GM23248 (cell line): ENCODE data around the gene PLAAT3. TPM values are rescaled to one million over a fixed set of nuclear protein-coding genes. Genes with fewer than 3 reads are reported as not detected.
"Not testable (repeated sequence)": the region's sequence is repeated elsewhere in the genome, so short reads cannot be mapped to it uniquely, and the experiment has no call there.

Source experiments
- DNase-seq: peaks from one replicate; pipeline ENCODE4 v3.0.0-alpha.2; 2015
- H2AFZ ChIP-seq: fragments of 200-600 bp; sonication (generic); 2 replicates; pipeline ENCODE4 v1.6.1; 2016; ENCODE audit warnings: antibody characterized with exemption
- H3F3A ChIP-seq: fragments of 200-600 bp; sonication (generic); 2 replicates; pipeline ENCODE4 v1.6.1; 2016; ENCODE audit warnings: mild to moderate bottlenecking, antibody characterized with exemption, mixed run types; ENCODE audit not compliant: insufficient read depth
- H3K27ac ChIP-seq: fragments of 200-600 bp; sonication (generic); 2 replicates; pipeline ENCODE4 v1.5.1; 2016; ENCODE audit warnings: mild to moderate bottlenecking
- H3K27me3 ChIP-seq: fragments of 200-600 bp; sonication (generic); replicated peaks from 2 replicates; pipeline ENCODE4 v1.6.1; 2016; ENCODE audit warnings: mild to moderate bottlenecking; ENCODE audit not compliant: insufficient read depth
- H3K36me3 ChIP-seq: fragments of 200-600 bp; sonication (generic); 2 replicates; pipeline ENCODE4 v1.6.1; 2016; ENCODE audit warnings: low read depth, mild to moderate bottlenecking
- H3K4me1 ChIP-seq: fragments of 200-600 bp; sonication (generic); 2 replicates; pipeline ENCODE4 v1.6.1; 2016; ENCODE audit warnings: mild to moderate bottlenecking; ENCODE audit not compliant: insufficient read depth
- H3K4me2 ChIP-seq: fragments of 200-600 bp; sonication (generic); one replicate; pipeline ENCODE4 v1.6.1; 2016; ENCODE audit warnings: mild to moderate bottlenecking; ENCODE audit not compliant: unreplicated experiment
- H3K4me3 ChIP-seq: fragments of 200-600 bp; sonication (generic); 2 replicates; pipeline ENCODE4 v1.5.1; 2016; ENCODE audit warnings: mild to moderate bottlenecking
- H3K79me2 ChIP-seq: fragments of 200-600 bp; sonication (generic); 2 replicates; pipeline ENCODE4 v1.6.1; 2016; ENCODE audit warnings: mild to moderate bottlenecking; ENCODE audit not compliant: insufficient read depth
- H3K9ac ChIP-seq: fragments of 200-600 bp; sonication (generic); 2 replicates; pipeline ENCODE4 v1.6.1; 2016; ENCODE audit warnings: mild to moderate bottlenecking
- H3K9me2 ChIP-seq: fragments of 200-600 bp; sonication (generic); 2 replicates; pipeline ENCODE4 v1.6.1; 2016; ENCODE audit warnings: mixed run types, mild to moderate bottlenecking, moderate library complexity; ENCODE audit not compliant: insufficient read depth
- H3K9me3 ChIP-seq: fragments of 200-600 bp; sonication (generic); one replicate; pipeline ENCODE4 v1.6.1; 2017; ENCODE audit warnings: low read depth
- H4K20me1 ChIP-seq: fragments of 200-600 bp; sonication (generic); 2 replicates; pipeline ENCODE4 v1.6.0; 2016; ENCODE audit not compliant: insufficient read depth
- EZH2 ChIP-seq: fragments of 200-600 bp; sonication (generic); IDR thresholded peaks from 2 replicates; pipeline ENCODE4 v1.6.1; 2018; ENCODE audit warnings: antibody characterized with exemption, mild to moderate bottlenecking; ENCODE audit not compliant: insufficient read depth, poor library complexity, severe bottlenecking
- EZH2phosphoT487 ChIP-seq: fragments of 200-600 bp; sonication (generic); IDR thresholded peaks from 2 replicates; pipeline ENCODE4 v1.6.1; 2018; ENCODE audit warnings: antibody characterized with exemption, moderate library complexity, mild to moderate bottlenecking, low read depth; ENCODE audit not compliant: insufficient read depth
- WGBS, 2 experiments: methylation state at CpG; one replicate each; pipeline ENCODE4 v1.1.6; 2015 to 2017; ENCODE audit warnings: low lambda C conversion rate in 2 of 2, low coverage in 1 of 2; ENCODE audit errors: missing lambda C conversion rate in 2 of 2; 5-methylcytosine and 5-hydroxymethylcytosine counted together
- in situ Hi-C: fragments of 300-500 bp; cut with MboI; formaldehyde crosslinking; loops from 2 replicates; pipeline ENCODE4 v1.15.0; 2020
- polyA plus RNA-seq: library from polyadenylated mRNA; unstranded; fragments of >200 nt; fragmentation: Nextera tagmentation; extraction: Ambion mirVana; gene quantifications from 2 replicates; pipeline ENCODE4 v1.2.1, GENCODE V29; 2016
- total RNA-seq: library from RNA; depleted of rRNA; stranded (reverse); fragments of >200 nt; shearing (Covaris generic); gene quantifications from 2 replicates; pipeline ENCODE4 v1.2.3, GENCODE V29; 2014

PLAAT3 gene
- total and polyA plus RNA-seq, 2 experiments from 2014 or later = 4.3 to 4.9 TPM

- no peak for DNase-seq
- H3K9ac ChIP-seq = no peak overlapping the region
- no peaks in the 10 kb centered on the region for H3K9me3 ChIP-seq
- no peaks in the 10 kb centered on the region for H3K9me2 ChIP-seq
- WGBS, 2 experiments = 64 to 74% methylated on average over 23 to 27 of the region's 27 CpGs
- in situ Hi-C loops = no loop called here
- no peak for TF ChIP-seq EZH2phosphoT487
- TF ChIP-seq EZH2 = no peak
- no peaks in the 10 kb centered on the region for H4K20me1 ChIP-seq
- H3K27me3 ChIP-seq = 0 out of 2 replicates have a peak, but pooled peaks cover 6% of the 10 kb centered on the region
- no peaks in the 10 kb centered on the region for H3K79me2 ChIP-seq
- no peaks in the 10 kb centered on the region for H3F3A ChIP-seq
- no peak overlapping the region for H2AFZ ChIP-seq
- H3K27ac ChIP-seq = no peak overlapping the region
- no peak overlapping the region for H3K4me2 ChIP-seq
- no peaks in the 10 kb centered on the region for H3K36me3 ChIP-seq
- no peaks in the 10 kb centered on the region for H3K4me1 ChIP-seq
- no peak overlapping the region for H3K4me3 ChIP-seq
Observed at GRCh38 chr11:63551091-63551888, 62.9 kb downstream of the PLAAT3 start.

- H3K27ac ChIP-seq, H3K36me3 ChIP-seq, H3K9me3 ChIP-seq, H3K27me3 ChIP-seq, H3K79me2 ChIP-seq, H3K9ac ChIP-seq, H2AFZ ChIP-seq, H3K9me2 ChIP-seq, H3K4me3 ChIP-seq, DNase-seq, H4K20me1 ChIP-seq, H3F3A ChIP-seq, H3K4me2 ChIP-seq, H3K4me1 ChIP-seq, in situ Hi-C loops: not testable (repeated sequence)
- 73 to 78% methylated on average over 16 to 31 of the region's 31 CpGs for WGBS, 2 experiments
Observed at GRCh38 chr11:63550156-63550700, 64.0 kb downstream of the PLAAT3 start.

GRCh38 chr11:63549411-63549810 is 64.8 kb downstream of the PLAAT3 start:
- H3K9me2 ChIP-seq = no peaks in the 10 kb centered on the region
- no peaks in the 10 kb centered on the region for H3K9me3 ChIP-seq
- H3K27me3 ChIP-seq = 0 out of 2 replicates have a peak, but pooled peaks cover 6% of the 10 kb centered on the region
- H3K79me2 ChIP-seq = no peaks in the 10 kb centered on the region
- H3K36me3 ChIP-seq = no peaks in the 10 kb centered on the region
- no peak for DNase-seq
- in situ Hi-C loops = no loop called here
- WGBS, 2 experiments = 46 to 60% methylated on average over 4 of the region's 4 CpGs
- H3K9ac ChIP-seq = no peak overlapping the region
- H3K4me2 ChIP-seq = no peak overlapping the region
- no peaks in the 10 kb centered on the region for H3K4me1 ChIP-seq
- no peak for TF ChIP-seq EZH2
- TF ChIP-seq EZH2phosphoT487 = no peak
- H4K20me1 ChIP-seq = no peaks in the 10 kb centered on the region
- H2AFZ ChIP-seq = no peak overlapping the region
- H3K4me3 ChIP-seq = no peak overlapping the region
- H3F3A ChIP-seq = no peaks in the 10 kb centered on the region
- H3K27ac ChIP-seq = no peak overlapping the region

GRCh38 chr11:63548178-63548577 is 66.1 kb downstream of the PLAAT3 start:
- DNase-seq = no peak
- H3F3A ChIP-seq = no peaks in the 10 kb centered on the region
- in situ Hi-C loops = no loop called here
- no peak overlapping the region for H2AFZ ChIP-seq
- no peaks in the 10 kb centered on the region for H4K20me1 ChIP-seq
- H3K9me3 ChIP-seq = no peaks in the 10 kb centered on the region
- H3K79me2 ChIP-seq = no peaks in the 10 kb centered on the region
- no peaks in the 10 kb centered on the region for H3K4me1 ChIP-seq
- no peak overlapping the region for H3K4me2 ChIP-seq
- 0 out of 2 replicates have a peak, but pooled peaks cover 6% of the 10 kb centered on the region for H3K27me3 ChIP-seq
- H3K9ac ChIP-seq = no peak overlapping the region
- no peaks in the 10 kb centered on the region for H3K9me2 ChIP-seq
- H3K4me3 ChIP-seq = no peak overlapping the region
- TF ChIP-seq EZH2phosphoT487 = no peak
- no peak for TF ChIP-seq EZH2
- 26 to 30% methylated on average over 4 of the region's 4 CpGs for WGBS, 2 experiments
- H3K36me3 ChIP-seq = no peaks in the 10 kb centered on the region
- H3K27ac ChIP-seq = no peak overlapping the region

- in situ Hi-C loops = no loop called here
- H3K79me2 ChIP-seq = no peaks in the 10 kb centered on the region
- TF ChIP-seq EZH2phosphoT487 (no peak), EZH2 (no peak)
- H3K9ac ChIP-seq = no peak overlapping the region
- no peak overlapping the region for H2AFZ ChIP-seq
- no peaks in the 10 kb centered on the region for H3K9me2 ChIP-seq
- H3K27me3 ChIP-seq = peaks cover 6% of the 10 kb centered on the region; the same call in 1 of the 2 replicates
- no peak overlapping the region for H3K4me2 ChIP-seq
- H3K36me3 ChIP-seq = no peaks in the 10 kb centered on the region
- 12 to 14% methylated on average over 1 of the region's 1 CpG for WGBS, 2 experiments
- H4K20me1 ChIP-seq = no peaks in the 10 kb centered on the region
- no peak for DNase-seq
- H3F3A ChIP-seq = no peaks in the 10 kb centered on the region
- no peak overlapping the region for H3K27ac ChIP-seq
- H3K4me1 ChIP-seq = no peaks in the 10 kb centered on the region
- H3K9me3 ChIP-seq = no peaks in the 10 kb centered on the region
- H3K4me3 ChIP-seq = no peak overlapping the region
Observed at GRCh38 chr11:63547061-63547460, 67.2 kb downstream of the PLAAT3 start.
